RCC 7860 (cell line): ENCODE results near the gene OTOGL.
"Not testable (repeated sequence)": the region's sequence is repeated elsewhere in the genome, so short reads cannot be mapped to it uniquely, and the experiment has no call there.

Experiments
- DNase-seq: peaks from one replicate; pipeline ENCODE4 v3.0.0-alpha.2; 2015; ENCODE audit warnings: low spot score
- FAIRE-seq: peaks from 2 replicates; lab custom pipeline; 2012; peaks lifted over from hg19 to GRCh38; lab: Jason Lieb, UNC

OTOGL gene

DNA sequence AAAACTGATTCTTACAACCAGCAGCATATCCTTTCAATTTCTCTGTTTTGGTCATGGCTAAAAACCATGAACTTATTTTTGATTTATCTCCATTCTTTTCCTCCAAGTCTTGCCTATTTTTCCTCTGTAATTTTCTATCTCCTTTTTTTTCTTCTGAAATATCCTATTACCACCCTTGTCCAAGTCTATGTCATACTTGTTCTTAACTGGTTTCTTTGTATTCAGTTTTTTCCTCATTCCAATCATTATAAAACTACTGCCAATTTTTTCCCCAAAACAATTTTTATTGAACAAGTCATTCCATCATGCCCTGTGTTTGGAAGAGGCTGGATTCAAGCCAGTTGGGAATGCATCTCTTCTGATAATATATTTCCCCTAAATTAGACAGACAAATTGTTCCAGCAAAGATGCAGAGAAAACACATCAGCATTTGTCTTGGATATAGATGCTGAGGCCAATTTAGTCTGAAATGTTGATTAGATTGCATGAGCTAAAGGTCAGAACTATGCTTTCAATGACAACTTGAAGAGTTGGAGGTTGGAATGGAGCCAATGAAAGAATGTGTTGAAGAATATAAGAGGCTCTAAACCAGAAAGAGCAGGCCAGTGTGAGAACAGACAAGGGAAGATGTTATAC is 30.7 kb downstream of the OTOGL start:
- DNase-seq = no peak
- no peak for FAIRE-seq

DNA sequence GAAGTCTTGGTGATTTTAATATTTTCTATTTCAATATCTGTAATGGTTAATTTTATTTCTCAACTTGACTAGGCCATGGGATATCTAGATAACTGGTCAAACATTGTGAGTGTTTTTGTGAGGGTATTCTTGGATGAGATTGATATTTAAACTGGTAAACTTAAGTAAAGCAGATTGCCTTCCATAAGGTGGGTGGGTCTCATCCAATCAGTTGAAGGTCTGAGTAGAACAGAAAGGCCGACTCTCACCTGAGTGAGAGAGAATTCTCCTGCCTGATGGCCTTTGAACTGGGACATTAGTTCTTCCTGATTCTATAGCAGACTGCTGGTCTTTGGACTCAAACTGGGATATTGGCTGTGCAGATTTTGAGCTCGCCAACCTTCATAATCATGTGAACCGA is 36.3 kb downstream of the OTOGL start:
- FAIRE-seq = no peak
- DNase-seq = no peak

DNA sequence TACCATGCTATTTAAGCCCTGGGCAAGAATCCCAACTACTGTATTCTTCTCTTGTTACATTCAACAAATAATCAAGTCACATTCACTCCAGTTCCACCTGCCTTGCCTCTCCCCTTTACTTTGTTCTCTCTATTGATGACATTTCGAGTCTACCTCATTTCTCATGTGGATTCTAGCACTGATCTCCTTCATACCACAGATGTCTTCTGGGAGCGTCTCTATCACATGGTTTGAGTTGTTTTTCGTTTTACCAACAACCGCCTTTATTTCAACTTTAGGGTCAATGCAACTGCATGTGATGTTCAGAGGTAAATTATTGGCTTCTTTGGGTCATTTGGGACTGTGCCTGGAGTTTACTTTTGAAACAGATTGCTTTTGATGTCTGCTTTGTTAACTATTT is 40.7 kb downstream of the OTOGL start:
- DNase-seq = no peak
- FAIRE-seq = no peak

DNA sequence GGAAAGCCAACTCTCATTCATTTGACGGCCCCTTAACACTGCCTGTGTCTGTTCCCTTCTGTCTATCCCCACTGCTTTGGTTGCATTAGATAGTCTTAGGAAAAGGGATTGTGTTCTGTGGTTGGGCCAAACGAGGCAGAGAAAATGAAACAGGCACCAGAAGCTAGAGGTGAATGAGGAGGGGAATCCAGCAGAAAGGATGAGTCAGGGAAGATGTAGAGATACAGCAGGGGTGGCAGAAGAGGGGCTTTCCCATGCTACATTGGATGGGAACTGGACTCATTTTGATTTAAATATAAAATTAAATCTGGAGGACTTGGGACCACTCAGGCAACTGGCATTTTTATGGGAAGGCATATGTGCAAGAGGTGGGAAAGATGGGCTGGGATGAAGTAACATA is 43.3 kb downstream of the OTOGL start:
- DNase-seq (no peak), FAIRE-seq (no peak)

DNA sequence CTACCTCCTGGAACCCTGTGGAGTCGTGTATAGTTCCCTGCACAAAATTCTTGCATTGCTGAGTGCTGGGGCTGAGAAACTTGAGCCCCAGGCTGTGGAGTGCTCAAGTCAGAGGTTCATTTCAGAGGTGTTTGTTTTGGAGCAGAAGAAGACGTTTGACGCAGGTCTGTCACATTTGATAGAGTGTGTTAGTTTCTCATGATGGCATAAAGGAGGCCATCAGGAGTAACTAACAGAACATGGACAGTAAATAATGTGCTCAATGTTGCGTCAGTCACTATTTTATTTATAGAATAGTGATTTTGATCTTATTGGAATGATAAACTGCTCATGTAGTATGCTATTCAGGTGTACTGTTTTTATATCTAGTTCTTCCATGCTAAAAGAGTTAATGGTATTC is 44.2 kb downstream of the OTOGL start:
- FAIRE-seq (no peak), DNase-seq (no peak)

DNA sequence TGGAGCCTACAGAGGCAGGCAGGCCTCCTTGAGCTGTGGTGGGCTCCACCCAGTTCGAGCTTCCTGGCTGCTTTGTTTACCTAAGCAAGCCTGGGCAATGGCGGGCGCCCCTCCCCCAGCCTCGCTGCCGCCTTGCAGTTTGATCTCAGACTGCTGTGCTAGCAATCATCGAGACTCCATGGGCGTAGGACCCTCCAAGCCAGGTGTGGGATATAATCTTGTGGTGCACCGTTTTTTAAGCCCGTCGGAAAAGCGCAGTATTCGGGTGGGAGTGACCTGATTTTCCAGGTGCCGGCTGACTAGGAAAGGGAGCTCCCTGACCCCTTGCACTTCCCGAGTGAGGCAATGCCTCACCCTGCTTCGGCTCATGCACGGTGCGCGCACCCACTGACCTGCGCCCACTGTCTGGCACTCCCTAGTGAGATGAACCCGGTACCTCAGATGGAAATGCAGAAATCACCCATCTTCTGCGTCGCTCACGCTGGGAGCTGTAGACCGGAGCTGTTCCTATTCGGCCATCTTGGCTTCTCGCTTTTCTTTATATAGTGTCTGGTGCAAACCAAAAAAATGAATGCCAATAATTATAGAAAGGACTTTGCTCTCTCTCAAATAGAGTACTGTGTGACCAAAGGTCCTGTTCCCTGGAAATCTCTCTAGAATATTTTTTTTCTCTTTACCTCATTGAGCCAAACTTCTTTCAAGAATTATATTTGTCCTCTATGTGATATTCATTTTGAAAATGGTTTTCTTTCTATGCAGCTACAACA is 50.4 kb downstream of the OTOGL start:
- DNase-seq, FAIRE-seq: not testable (repeated sequence)

DNA sequence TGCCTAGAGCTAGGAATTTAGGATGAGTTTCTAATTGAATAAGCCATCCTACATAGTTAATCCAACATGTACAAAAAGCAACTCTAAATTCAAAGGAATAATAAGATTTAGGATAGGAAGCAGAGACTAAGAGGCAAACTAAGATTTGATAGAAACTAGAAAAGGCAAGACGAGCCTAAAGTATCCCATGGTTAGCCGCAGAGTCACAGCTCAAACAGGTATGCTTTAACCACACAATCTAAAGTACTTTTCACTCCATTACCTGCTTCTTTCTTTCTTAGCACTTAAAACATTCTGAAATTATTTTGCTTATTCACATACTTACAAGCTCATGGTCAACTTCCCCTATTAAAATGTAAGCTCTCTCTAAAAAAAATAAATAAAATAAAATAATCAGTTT is 51.8 kb downstream of the OTOGL start:
- FAIRE-seq = no peak

DNA sequence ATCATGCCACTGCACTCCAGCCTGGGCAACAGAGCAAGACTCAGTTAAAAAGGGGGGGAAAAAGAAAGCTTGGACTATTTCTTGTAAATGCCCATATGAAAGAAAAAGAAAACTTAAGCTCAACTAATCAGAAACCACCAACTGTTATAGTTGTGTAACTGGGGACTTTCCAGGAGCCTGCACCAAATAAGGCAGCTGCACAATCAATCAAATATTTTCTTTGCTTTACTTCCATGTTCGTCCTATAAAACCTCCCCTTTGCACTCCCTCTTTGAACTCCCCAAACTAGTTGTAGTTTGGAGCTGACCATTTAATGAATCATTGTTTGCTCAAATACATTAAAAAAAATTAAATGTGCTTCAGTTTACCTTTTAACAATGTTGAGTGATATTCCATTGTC is 54.9 kb downstream of the OTOGL start:
- FAIRE-seq (no peak), DNase-seq (no peak)

More for the DNA sequence above, 51.8 kb downstream of the OTOGL start:
- no peak for DNase-seq

DNA sequence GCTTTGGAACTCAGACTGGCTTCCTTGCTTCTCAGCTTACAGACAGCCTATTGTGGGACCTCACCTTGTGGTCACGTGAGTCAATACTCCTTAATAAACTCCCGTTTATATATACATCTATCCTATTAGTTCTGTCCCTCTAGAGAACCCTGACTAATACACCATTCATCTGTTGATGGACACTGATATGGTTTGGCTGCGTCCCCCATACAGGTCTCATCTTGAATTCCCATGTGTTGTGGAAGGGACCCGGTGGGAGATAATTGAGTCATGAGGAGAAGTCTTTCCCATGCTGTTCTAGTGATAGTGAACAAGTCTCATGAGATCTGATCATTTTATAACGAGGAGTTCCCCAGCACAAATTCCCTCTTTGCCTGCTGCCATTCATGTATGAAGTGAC is 57.0 kb downstream of the OTOGL start:
- FAIRE-seq (no peak), DNase-seq (no peak)

DNA sequence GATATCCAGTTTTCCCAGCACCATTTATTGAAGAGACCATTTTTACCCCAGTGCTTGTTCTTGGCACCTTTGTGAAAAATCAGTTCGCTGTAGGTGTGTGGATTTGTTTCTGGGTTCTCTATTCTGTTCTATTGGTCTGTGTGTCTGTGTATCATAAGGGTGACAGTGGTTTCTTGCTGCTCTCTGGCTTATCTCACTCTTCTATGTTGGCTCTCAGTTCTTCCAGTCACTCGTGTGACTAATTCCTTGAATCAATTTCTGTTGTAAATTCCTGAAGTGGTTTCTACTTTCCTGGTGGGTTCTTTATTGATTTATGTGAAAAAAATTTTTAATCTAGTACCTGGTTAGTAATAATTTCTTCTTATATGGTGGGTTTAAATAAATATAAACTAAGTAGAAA is 58.3 kb downstream of the OTOGL start:
- DNase-seq (no peak), FAIRE-seq (no peak)

DNA sequence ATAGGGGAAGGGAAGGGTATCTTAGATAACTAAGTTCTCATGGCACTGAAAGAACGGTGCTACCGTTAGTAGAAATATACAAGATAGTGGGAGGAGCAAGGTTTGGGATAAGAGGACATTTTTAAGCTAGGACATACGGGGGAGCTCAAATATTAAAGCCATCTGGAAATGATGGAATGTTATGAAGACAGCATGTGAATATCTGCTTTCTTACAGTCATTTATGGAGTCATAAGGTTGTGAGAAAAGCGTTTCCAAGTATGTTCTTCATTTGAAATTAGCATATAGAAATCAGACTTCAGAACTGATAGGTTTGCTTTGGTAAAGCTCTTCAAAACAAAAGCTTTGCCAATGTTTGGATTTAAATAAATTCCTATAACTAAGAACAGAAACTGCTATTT is 62.3 kb downstream of the OTOGL start:
- DNase-seq (no peak), FAIRE-seq (no peak)

DNA sequence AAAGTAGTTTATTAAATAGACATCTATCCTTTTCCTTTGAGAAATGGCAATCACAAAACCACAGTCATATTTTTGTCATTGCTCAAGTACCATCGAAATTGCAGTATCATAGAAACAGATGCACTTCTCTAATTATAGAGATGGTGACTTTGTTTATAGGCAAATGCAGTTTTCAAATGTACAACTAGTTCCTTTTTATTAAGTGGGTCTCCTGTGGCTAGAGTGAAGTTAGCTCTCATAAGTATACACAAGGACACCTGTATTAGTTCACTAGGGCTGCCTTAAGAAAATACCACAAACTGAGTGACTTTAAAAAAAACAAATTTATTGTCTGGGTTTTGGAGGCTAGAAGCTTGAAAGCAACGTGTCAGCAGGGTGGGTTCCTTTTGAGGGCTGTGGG is 62.8 kb downstream of the OTOGL start:
- FAIRE-seq (no peak), DNase-seq (no peak)

DNA sequence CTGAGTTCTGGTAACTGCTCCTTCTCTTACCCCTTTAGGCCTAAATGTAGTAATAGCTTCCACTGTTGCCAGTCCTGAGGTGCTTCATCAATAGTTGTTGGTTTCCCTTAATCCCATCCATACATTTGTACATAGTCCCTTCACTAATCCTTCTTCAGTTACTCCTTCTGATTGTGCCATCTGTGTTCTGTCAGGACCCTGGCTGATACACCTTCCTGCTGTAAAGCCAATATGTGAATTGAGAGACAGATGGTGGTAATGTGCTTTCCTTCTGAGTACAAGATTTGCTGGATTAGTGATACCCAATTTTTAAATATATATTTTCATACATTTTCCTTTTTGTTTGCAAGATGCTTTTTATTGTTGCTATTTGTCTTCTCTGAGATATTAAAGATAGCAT is 66.4 kb downstream of the OTOGL start:
- DNase-seq = no peak
- no peak for FAIRE-seq

DNA sequence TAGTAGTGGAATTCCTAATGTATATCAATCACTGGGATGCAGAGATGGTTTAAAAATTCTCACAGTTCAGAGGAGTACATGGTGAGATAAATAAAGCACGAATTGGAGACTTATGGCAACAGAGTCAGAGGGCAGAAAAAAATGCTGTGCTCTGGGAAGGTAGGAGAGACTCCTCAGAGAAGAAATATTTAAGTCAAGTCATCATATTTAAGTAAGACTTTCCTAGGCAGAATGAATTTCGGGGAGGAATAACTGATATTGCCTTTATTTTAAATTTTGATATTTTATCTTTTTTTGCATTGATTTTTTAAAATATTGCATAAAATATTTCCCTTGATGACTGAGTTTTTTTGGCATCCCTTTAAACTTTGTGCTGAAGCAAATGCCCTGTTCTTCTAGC is 67.4 kb downstream of the OTOGL start:
- DNase-seq = no peak
- FAIRE-seq = no peak

DNA sequence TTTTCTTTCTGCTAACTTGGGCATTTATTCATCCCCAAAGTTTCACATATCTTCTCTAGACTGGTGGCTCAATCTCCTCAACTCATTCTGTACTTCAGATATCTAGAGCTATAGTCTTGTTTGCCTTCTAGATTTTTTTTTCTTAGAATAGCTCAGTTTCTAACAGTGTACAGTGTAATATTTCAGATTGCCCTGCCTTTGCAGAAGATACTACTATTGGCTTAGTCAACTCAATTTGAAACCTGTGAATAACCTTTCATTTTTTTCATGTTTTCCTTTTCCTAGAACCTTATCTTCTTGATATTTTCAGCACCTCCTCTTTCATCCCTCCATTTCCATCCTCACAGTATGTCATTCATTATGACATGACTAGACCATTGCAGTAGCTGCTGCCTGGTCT is 69.6 kb downstream of the OTOGL start:
- DNase-seq = no peak
- no peak for FAIRE-seq

DNA sequence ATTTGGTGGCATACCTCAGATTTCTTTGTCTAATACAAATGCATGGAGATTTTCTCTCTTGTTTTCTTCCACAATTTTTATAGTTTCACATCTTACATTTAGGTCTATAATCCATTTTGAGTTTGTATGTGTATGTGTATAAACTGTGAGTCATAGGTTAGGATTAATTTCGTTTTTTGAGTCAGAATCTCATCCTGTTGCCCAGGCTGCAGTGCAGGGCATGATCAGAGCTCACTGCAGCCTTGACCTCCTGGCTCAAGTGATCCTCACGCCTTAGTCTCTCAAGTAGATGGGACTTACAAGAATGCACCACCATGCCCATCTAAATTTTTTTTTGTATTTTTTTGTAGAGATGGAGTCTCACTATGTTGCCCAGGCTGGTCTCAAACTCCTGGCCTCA is 71.6 kb downstream of the OTOGL start:
- DNase-seq (no peak), FAIRE-seq (no peak)

DNA sequence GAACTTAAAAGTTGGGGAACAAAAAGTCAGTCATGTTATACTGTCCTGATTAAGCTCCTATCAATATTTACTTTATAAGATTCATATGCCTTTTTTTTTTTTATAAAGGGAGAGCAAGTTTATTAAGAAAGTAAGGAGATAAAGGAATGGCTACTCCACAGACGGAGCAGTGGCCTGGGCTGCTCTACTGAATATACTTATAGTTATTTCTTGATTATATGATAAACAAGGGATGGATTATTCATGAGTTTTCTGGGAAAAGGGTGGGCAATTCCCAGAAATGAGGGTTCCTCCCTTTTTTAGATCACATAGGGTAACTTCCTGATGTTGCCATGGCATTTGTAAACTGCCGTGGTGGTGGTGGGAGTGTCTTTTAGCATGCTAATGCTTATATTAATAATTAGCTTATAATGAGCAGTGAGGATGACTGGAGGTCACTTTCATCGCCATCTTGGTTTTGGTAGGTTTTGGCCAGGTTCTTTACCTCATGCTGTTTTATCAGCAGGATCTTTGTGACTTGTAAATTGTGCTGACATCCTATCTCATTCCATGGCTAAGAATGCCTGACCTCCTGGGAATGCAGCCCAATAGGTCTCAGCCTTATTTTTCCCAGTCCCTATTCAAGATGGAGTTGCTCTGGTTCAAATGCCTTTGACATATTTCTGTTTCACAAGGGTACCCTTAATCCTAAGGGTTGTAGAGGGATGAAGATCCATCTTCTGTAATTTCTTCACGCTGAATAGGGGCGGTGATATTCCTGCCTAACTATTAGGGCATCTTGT is 73.9 kb downstream of the OTOGL start:
- no peak for FAIRE-seq
- no peak for DNase-seq

DNA sequence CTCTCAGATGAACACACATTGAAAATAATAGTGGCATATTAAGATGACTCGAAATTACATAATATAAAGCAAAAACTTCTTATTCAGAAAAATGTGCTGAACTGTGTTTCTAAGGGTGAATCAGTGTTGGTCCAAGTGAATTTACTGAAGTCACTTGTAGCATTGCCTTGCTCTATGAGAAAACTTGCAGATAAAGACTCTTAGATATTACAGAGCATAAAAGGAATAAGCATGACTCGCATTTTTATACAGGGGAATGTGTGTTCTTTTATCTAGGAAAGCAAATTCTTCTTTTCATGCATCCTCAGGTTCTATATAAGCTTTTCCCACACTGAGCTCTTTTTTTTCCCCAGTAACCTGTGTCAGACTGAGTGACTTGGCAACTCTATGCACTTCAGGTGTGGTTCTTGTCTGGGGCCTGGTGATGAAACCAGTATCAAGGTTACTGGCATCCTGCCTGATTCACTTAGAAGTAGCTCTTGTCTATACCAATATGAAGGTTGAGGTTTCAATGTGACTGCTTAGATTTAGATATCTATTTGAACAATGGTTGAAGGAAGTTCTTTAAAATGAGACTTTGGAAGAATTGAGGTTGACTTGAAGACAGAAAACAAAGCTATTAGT is 76.1 kb downstream of the OTOGL start:
- DNase-seq (no peak), FAIRE-seq (no peak)

DNA sequence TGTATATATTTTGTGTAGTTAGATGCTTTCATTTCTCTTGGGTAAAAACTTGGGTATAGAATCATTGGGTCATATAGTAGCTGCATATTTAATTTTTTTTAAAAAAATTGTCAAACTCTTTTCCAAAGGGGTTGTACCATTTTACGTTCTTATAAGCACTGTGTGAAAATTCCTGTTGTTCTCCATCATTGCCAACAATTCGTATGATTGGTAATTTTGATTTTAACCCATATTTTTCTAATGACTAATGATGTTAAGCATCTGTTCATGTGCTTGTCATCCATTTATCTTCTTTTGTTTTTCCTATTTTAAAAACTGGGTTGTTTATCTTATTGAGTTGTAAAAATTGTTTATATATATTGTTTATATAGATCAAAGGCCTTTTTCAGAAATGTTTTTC is 77.4 kb downstream of the OTOGL start:
- FAIRE-seq (peak; percentile 17), DNase-seq (no peak)

DNA sequence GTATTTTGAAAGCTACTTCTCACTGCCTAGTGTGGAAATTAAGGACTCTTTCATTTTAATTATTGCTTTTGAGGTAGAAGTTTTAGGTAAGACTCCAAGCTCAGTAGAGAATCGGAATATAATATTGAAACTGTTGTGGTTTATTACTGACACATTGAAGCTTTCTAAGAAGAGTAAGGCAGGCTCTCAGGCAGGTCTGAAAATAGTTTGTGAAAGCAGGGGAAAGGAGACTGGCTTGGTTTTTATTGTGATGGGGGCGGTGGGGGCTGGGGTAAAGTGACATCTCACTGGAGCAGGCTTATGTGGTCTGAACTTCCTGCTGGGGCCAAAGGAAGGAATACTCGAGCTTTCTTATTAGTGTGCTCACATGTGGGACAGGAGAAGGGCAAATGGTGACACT is 79.5 kb downstream of the OTOGL start:
- FAIRE-seq (no peak), DNase-seq (no peak)

DNA sequence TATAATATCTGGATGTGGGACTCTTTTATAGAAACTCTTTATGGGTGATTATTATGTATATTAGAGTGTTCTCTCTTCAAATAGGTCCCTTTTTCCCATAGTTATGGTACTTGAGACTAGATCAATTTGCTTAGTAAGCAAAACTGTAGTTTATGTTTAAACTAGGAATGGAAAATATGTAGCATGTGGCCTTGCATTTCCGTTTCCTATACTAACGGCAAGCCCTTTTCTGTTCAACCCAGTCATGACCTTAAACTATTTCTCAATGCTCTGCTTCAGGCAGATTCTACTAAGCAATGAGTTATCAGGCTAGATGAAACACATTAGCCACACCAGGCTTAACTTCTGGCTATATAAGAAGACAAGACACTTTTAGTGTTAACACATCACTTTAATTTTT is 84.6 kb downstream of the OTOGL start:
- no peak for FAIRE-seq
- no peak for DNase-seq

DNA sequence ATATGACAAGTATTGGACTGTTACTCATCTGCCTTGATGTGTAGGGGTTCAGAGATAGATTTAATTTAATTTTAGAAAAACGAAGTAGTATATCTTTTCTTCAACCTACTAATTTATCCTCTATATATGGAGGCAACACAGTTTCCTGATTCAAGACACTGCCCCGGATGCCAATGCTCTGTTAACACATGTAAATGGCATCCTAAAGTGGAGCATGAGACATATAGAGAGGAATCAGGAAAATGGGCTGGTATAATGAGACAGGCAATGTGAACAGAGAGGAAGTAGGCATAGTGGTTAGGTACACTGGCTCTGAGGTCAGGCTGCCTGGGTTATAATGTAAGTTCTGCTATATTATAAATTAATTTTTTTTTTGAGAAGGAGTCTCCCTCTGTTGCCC is 85.6 kb downstream of the OTOGL start:
- no peak for FAIRE-seq
- no peak for DNase-seq
